Right lobe of liver (tissue), 6 donors: ENCODE results near the gene CARMIL1. TPM values are rescaled to one million over a fixed set of nuclear protein-coding genes. Genes with fewer than 3 reads are reported as not detected.

ENCODE experiments used
- ATAC-seq, 4 donors: fragments of 200-7000 bp; cut with Tn5 transposase; one replicate each; pipeline ENCODE4 v1.9.1; 2020; ENCODE audit warnings: mild to moderate bottlenecking in 4 of 4, moderate library complexity in 4 of 4
- DNase-seq, 3 donors: peaks; one replicate each; pipeline ENCODE4 v3.0.0-alpha.2; 2020
- H3K27ac ChIP-seq, 3 donors: fragments of 200-600 bp; one replicate each; pipeline ENCODE4 v1.8.0; 2022
- H3K27me3 ChIP-seq, 2 donors: fragments of 200-600 bp; one replicate each; pipeline ENCODE4 v1.8.0; 2022
- H3K36me3 ChIP-seq, 4 donors: fragments of 200-600 bp; sonication (generic) in 1 of 4; one replicate each; pipeline versions ENCODE4 v1.5.1 to v1.8.0; 2017 to 2022; ENCODE audit warnings: control low read depth in 1 of 4
- H3K4me1 ChIP-seq, 4 donors: fragments of 200-600 bp; sonication (generic) in 1 of 4; one replicate each; pipeline versions ENCODE4 v1.5.1 to v1.8.0; 2017 to 2022; ENCODE audit warnings: control low read depth in 1 of 4
- H3K4me3 ChIP-seq, 3 donors: fragments of 200-600 bp; one replicate each; pipeline ENCODE4 v1.8.0; 2022
- H3K9me3 ChIP-seq, 4 donors: fragments of 200-600 bp; sonication (generic) in 1 of 4; one replicate each; pipeline versions ENCODE4 v1.5.1 to v1.8.0; 2017 to 2022; ENCODE audit warnings: control low read depth in 1 of 4
- POLR2A ChIP-seq: fragments of 450-650 bp; IDR thresholded peaks from one replicate; pipeline ENCODE4 v1.6.1; 2017; ENCODE audit warnings: antibody characterized with exemption, mild to moderate bottlenecking
- WGBS: methylation state at CpG from one replicate; pipeline ENCODE4 v1.1.6; 2018; ENCODE audit warnings: low coverage, low lambda C conversion rate; ENCODE audit not compliant: insufficient coverage; ENCODE audit errors: missing lambda C conversion rate; 5-methylcytosine and 5-hydroxymethylcytosine counted together
- intact Hi-C, 2 donors: fragments of 100-400 bp; cut with DNase I; formaldehyde crosslinking; loops; one replicate each; pipeline versions ENCODE4 v1.11.2 to v1.14.1; 2022
- total RNA-seq, 6 experiments: library from RNA; depleted of rRNA in 2 of 6; stranded (reverse); fragments of >200 nt in 2 of 6; fragmentation: NEBNext Ultra II Directional in 3 of 6; extraction: Animal tissue kit (Norgen Biotek cat#: 25700) in 3 of 6; gene quantifications; one replicate each; pipeline versions ENCODE4 v1.1.0 to v1.2.4, GENCODE V29; 2016 to 2023
- TF ChIP-seq, protein P1 (sequence below), 4 donors: fragments of 200-600 bp in 3 of 4; fragments of 450-650 bp in 1 of 4; IDR thresholded peaks; one replicate each; pipeline versions ENCODE4 v1.5.1 to v1.8.0; 2016 to 2022; ENCODE audit warnings: antibody characterized with exemption in 4 of 4, mild to moderate bottlenecking in 2 of 4
- donor health status: DM: no; HTN: yes; CAD: no.
- donor health status: DM: no; HTN: no; CAD: no.
- donor health status: DM: no; HTN: no; CAD: no.
- donor health status: DM: no; HTN: yes; CAD: no.
- donor health status: DM: no; HTN: yes; CAD: no.

Gene CARMIL1
- total RNA-seq, 6 experiments from 2014 or later: 3.3 to 8.6 (median 4.6) TPM

DNA sequence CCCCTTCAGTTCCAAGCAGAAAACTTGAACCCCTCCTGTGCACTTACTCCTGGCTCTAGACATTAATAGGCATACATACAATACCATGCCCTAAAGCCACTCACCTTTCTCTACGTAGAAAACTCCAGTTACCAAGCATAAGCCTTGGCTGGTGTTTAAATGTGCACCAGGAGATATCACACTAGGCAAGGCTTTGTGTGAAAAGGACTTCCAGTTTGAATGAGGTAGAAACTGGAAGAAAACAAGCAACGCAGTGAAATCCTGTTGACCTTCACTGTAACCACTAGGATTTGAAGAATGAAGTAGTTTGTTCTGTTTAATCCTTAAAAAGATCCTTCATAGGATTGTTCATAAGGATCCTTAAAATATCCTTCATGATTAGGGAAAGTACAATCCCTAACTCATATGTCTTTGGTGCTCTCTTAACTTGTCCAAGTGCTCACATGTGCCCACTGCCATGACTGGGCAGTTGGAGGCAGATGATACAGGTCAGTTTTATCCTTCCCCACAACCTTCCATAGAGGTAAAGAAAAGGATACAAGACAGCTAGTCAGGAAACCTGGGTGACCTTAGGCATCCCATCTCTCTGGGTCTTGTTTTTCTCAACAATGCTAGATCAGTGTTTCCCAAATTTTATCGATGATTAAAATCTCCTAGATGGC is 363.6 kb downstream of the CARMIL1 start:
- ATAC-seq (no peak), DNase-seq (no peak)
- Histone ChIP-seq H3K36me3 (no peaks in the 10 kb centered on the region), H3K4me3 (no peak overlapping the region), H3K27ac (no peak overlapping the region), H3K4me1 (peaks cover 0 to 7% (median 0%) of the 10 kb centered on the region in 4 donors), H3K27me3 (no peaks in the 10 kb centered on the region), H3K9me3 (no peaks in the 10 kb centered on the region)
- TF ChIP-seq POLR2A: no peak
- 79% methylated on average over 3 of the region's 3 CpGs for WGBS
- intact Hi-C loops: no loop called here

DNA sequence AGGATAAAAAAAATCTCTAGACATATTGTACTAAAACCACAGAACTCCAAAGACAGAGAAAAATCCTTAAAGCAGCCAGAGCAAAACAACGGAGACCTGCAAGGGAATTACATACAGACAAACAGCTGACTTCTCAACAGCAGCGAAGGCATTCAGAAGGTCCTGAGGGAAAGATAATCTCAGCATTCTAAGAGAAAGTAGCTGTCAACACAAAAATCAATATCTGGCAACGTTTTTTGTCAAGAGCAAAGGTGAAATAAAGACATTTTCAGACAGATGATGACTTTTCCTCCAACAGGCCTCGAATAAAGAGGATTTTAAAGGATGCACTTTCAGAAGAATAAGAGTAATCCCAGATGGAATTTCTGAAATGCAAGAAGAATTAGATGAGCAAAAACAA is 366.7 kb downstream of the CARMIL1 start:
- Histone ChIP-seq H3K36me3 (no peaks in the 10 kb centered on the region), H3K27ac (no peak overlapping the region), H3K4me3 (no peak overlapping the region), H3K27me3 (no peaks in the 10 kb centered on the region), H3K4me1 (peaks cover 0 to 7% (median 0%) of the 10 kb centered on the region in 4 donors), H3K9me3 (no peaks in the 10 kb centered on the region)
- peak in 2 of 4 donors; percentile 36 to 40 for ATAC-seq
- no peak for DNase-seq
- intact Hi-C loops: no loop called here
- WGBS: 16% methylated on average over 4 of the region's 4 CpGs
- TF ChIP-seq, protein P1, sequence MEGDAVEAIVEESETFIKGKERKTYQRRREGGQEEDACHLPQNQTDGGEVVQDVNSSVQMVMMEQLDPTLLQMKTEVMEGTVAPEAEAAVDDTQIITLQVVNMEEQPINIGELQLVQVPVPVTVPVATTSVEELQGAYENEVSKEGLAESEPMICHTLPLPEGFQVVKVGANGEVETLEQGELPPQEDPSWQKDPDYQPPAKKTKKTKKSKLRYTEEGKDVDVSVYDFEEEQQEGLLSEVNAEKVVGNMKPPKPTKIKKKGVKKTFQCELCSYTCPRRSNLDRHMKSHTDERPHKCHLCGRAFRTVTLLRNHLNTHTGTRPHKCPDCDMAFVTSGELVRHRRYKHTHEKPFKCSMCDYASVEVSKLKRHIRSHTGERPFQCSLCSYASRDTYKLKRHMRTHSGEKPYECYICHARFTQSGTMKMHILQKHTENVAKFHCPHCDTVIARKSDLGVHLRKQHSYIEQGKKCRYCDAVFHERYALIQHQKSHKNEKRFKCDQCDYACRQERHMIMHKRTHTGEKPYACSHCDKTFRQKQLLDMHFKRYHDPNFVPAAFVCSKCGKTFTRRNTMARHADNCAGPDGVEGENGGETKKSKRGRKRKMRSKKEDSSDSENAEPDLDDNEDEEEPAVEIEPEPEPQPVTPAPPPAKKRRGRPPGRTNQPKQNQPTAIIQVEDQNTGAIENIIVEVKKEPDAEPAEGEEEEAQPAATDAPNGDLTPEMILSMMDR (IDR thresholded peaks at IDR 0.05): no peak
- no peak for TF ChIP-seq POLR2A

DNA sequence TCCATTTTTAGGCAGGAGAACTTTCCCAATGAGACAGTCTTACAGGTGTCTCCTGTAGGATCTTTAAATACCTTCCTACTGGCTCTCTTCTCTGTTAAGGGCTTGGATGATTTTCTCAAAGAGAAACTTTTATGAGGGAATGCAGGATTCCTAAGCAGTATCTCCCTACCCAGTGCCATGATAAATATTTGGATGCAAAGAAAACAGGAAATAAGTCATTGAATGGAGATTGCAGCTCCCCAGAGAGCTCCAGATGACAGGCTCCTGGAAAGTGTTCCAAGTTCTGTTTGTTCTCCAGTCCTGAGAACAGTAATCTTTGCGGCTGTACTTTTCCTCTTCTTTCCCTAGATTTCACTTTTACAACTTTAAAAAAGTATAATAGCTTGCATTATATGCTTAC is 370.4 kb downstream of the CARMIL1 start:
- no peaks in the 10 kb centered on the region for H3K36me3 ChIP-seq
- peaks cover 0 to 8% of the 10 kb centered on the region in 2 donors for H3K27me3 ChIP-seq
- no peak overlapping the region for H3K4me3 ChIP-seq
- no peak for DNase-seq
- TF ChIP-seq, protein P1 (IDR thresholded peaks at IDR 0.05): no peak
- no peak for TF ChIP-seq POLR2A
- H3K4me1 ChIP-seq: no peaks in the 10 kb centered on the region
- ATAC-seq: no peak
- no peaks in the 10 kb centered on the region for H3K9me3 ChIP-seq
- H3K27ac ChIP-seq: no peak overlapping the region
- intact Hi-C loops: no loop called here
- WGBS: 36% methylated on average over 1 of the region's 1 CpG

DNA sequence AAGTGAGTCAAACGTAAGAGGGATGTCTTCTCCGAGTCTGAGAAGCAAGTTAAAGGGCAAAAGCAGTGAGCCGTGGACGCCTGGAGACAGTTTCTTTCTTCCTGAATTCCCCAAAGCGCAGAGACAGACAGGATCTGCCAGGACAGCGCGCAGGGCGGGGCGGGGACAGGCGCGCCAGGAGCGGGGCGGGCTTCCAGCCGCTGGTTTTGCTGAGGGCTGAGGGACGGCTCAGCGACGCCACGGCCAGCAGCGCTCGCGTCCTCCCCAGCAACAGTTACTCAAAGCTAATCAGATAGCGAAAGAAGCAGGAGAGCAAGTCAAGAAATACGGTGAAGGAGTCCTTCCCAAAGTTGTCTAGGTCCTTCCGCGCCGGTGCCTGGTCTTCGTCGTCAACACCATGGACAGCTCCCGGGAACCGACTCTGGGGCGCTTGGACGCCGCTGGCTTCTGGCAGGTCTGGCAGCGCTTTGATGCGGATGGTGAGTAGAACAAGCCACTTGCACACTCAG is 372.9 kb downstream of the CARMIL1 start, which contains the start of gene SCGN:
TSS of gene SCGN (plus strand) at position 209 of the 509 bp plus-strand sequence. CDS start at position 398, 189 bp downstream.
- intact Hi-C loops: no loop called here
- Histone ChIP-seq H3K36me3 (no peaks in the 10 kb centered on the region), H3K9me3 (no peaks in the 10 kb centered on the region), H3K27me3 (peaks cover 0 to 8% of the 10 kb centered on the region in 2 donors), H3K4me3 (peak within 1 kb of the TSS in 1 of 3 donors; percentile 39), H3K4me1 (no peaks in the 10 kb centered on the region), H3K27ac (no peak within 1 kb of the TSS)
- WGBS: 2% methylated on average over 14 of the region's 35 CpGs
- TF ChIP-seq POLR2A: no peak
- TF ChIP-seq, protein P1 (IDR thresholded peaks at IDR 0.05): no peak
- ATAC-seq (peak; percentile 79 to 92 (median 88)), DNase-seq (peak; percentile 66 to 80 (median 74))

DNA sequence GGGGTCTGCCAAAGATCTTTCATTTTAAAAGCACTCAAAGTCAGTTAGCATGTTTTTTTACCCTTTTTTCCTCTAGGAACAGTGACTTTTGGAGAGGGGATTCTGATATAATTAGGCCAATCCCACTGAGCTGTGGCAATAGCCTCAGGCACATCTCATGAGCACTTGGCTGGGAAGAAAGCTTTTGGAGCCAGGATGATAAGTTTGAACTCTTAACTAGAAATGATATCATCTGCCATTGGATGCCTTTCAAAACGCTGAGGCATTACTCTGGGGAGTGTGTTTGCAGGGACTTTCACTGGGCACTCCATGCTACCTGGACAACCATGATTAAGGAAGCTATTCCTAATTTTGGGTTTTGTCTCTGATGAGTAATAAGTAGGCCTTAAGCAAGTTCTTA is 376.5 kb downstream of the CARMIL1 start:
- DNase-seq: no peak
- TF ChIP-seq, protein P1 (IDR thresholded peaks at IDR 0.05): no peak
- no peak for TF ChIP-seq POLR2A

More for the DNA sequence above, 376.5 kb downstream of the CARMIL1 start:
- intact Hi-C loops: no loop called here
- Histone ChIP-seq H3K4me3 (no peak overlapping the region), H3K27me3 (peaks cover 0 to 8% of the 10 kb centered on the region in 2 donors), H3K9me3 (no peaks in the 10 kb centered on the region), H3K4me1 (peaks cover 0 to 14% (median 8%) of the 10 kb centered on the region in 4 donors), H3K27ac (no peak overlapping the region), H3K36me3 (no peaks in the 10 kb centered on the region)
- peak in 1 of 4 donors; percentile 62 for ATAC-seq
- 20% methylated on average over 1 of the region's 1 CpG for WGBS
